ENCODE measurements around the gene CRABP1. TPM values are rescaled to one million over a fixed set of nuclear protein-coding genes. Genes with fewer than 3 reads are reported as not detected.

CRABP1 gene
- total RNA-seq, 1 donor from 2014 or later: not detected

GRCh38 chr15:78359041-78359808 is 19.1 kb downstream of the CRABP1 start:
- Mint-ChIP-seq H3K27me3 (ENCODE audit: insufficient read depth) (peaks cover 2% of the 10 kb centered on the region), H3K4me1 (ENCODE audit: low read depth) (no peaks in the 10 kb centered on the region), H3K9me3 (no peaks in the 10 kb centered on the region), H3K36me3 (ENCODE audit: low read depth) (no peaks in the 10 kb centered on the region), H3K4me3 (no peak overlapping the region), H3K27ac (no peak overlapping the region)
- intact Hi-C loops (cut with micrococcal nuclease): no loop called here
- no peak for DNase-seq (ENCODE audit: low spot score)

GRCh38 chr15:78360367-78360801 is 20.2 kb downstream of the CRABP1 start:
- no peak overlapping the region for H3K27ac Mint-ChIP-seq
- intact Hi-C loops (cut with micrococcal nuclease): no loop called here
- H3K9me3 Mint-ChIP-seq: no peaks in the 10 kb centered on the region
- no peaks in the 10 kb centered on the region for H3K27me3 Mint-ChIP-seq (ENCODE audit: insufficient read depth)
- H3K36me3 Mint-ChIP-seq (ENCODE audit: low read depth): no peaks in the 10 kb centered on the region
- no peak for DNase-seq (ENCODE audit: low spot score)
- H3K4me3 Mint-ChIP-seq: no peak overlapping the region
- H3K4me1 Mint-ChIP-seq (ENCODE audit: low read depth): no peaks in the 10 kb centered on the region

- intact Hi-C loops (cut with micrococcal nuclease): no loop called here
- no peaks in the 10 kb centered on the region for H3K4me1 Mint-ChIP-seq (ENCODE audit: low read depth)
Observed at GRCh38 chr15:78360958-78361718, 21.0 kb downstream of the CRABP1 start.

GRCh38 chr15:78361771-78362506 is 21.8 kb downstream of the CRABP1 start:
- Mint-ChIP-seq H3K4me3 (no peak overlapping the region), H3K9me3 (no peaks in the 10 kb centered on the region), H3K27me3 (ENCODE audit: insufficient read depth) (no peaks in the 10 kb centered on the region), H3K4me1 (ENCODE audit: low read depth) (no peaks in the 10 kb centered on the region), H3K27ac (no peak overlapping the region), H3K36me3 (ENCODE audit: low read depth) (no peaks in the 10 kb centered on the region)
- DNase-seq (ENCODE audit: low spot score): no peak
- intact Hi-C loops (cut with micrococcal nuclease): no loop called here

More at GRCh38 chr15:78360958-78361718, 21.0 kb downstream of the CRABP1 start:
- Mint-ChIP-seq H3K9me3 (no peaks in the 10 kb centered on the region), H3K27ac (no peak overlapping the region), H3K36me3 (ENCODE audit: low read depth) (no peaks in the 10 kb centered on the region), H3K27me3 (ENCODE audit: insufficient read depth) (no peaks in the 10 kb centered on the region), H3K4me3 (no peak overlapping the region)
- DNase-seq (ENCODE audit: low spot score): no peak

- no peak overlapping the region for H3K4me3 Mint-ChIP-seq
- no peaks in the 10 kb centered on the region for H3K4me1 Mint-ChIP-seq (ENCODE audit: low read depth)
Observed at GRCh38 chr15:78362716-78363380, 22.7 kb downstream of the CRABP1 start.

GRCh38 chr15:78363381-78363734 is 23.2 kb downstream of the CRABP1 start:
- H3K4me1 Mint-ChIP-seq (ENCODE audit: low read depth): no peaks in the 10 kb centered on the region
- no peak overlapping the region for H3K4me3 Mint-ChIP-seq
- no peak for DNase-seq (ENCODE audit: low spot score)
- peaks cover 3% of the 10 kb centered on the region for H3K27me3 Mint-ChIP-seq (ENCODE audit: insufficient read depth)
- no peaks in the 10 kb centered on the region for H3K9me3 Mint-ChIP-seq
- no peaks in the 10 kb centered on the region for H3K36me3 Mint-ChIP-seq (ENCODE audit: low read depth)
- intact Hi-C loops (cut with micrococcal nuclease): no loop called here
- no peak overlapping the region for H3K27ac Mint-ChIP-seq

More at GRCh38 chr15:78362716-78363380, 22.7 kb downstream of the CRABP1 start:
- no peak for DNase-seq (ENCODE audit: low spot score)
- Mint-ChIP-seq H3K27me3 (ENCODE audit: insufficient read depth) (peaks cover 2% of the 10 kb centered on the region), H3K9me3 (no peaks in the 10 kb centered on the region), H3K36me3 (ENCODE audit: low read depth) (no peaks in the 10 kb centered on the region), H3K27ac (no peak overlapping the region)
- intact Hi-C loops (cut with micrococcal nuclease): no loop called here

- intact Hi-C loops (cut with micrococcal nuclease): no loop called here
- Mint-ChIP-seq H3K36me3 (ENCODE audit: low read depth) (no peaks in the 10 kb centered on the region), H3K27ac (no peak overlapping the region), H3K4me1 (ENCODE audit: low read depth) (no peaks in the 10 kb centered on the region), H3K4me3 (no peak overlapping the region), H3K27me3 (ENCODE audit: insufficient read depth) (peaks cover 8% of the 10 kb centered on the region), H3K9me3 (no peaks in the 10 kb centered on the region)
- DNase-seq (ENCODE audit: low spot score): no peak
Observed at GRCh38 chr15:78364233-78364632, 24.1 kb downstream of the CRABP1 start.

- Mint-ChIP-seq H3K4me1 (ENCODE audit: low read depth) (no peaks in the 10 kb centered on the region), H3K4me3 (no peak overlapping the region), H3K9me3 (no peaks in the 10 kb centered on the region), H3K27me3 (ENCODE audit: insufficient read depth) (peaks cover 13% of the 10 kb centered on the region), H3K36me3 (ENCODE audit: low read depth) (no peaks in the 10 kb centered on the region), H3K27ac (no peak overlapping the region)
- no peak for DNase-seq (ENCODE audit: low spot score)
- intact Hi-C loops (cut with micrococcal nuclease): no loop called here
Observed at GRCh38 chr15:78365917-78366316, 25.8 kb downstream of the CRABP1 start.

- no peak for DNase-seq (ENCODE audit: low spot score)
- Mint-ChIP-seq H3K27ac (no peak overlapping the region), H3K27me3 (ENCODE audit: insufficient read depth) (peaks cover 13% of the 10 kb centered on the region), H3K36me3 (ENCODE audit: low read depth) (no peaks in the 10 kb centered on the region), H3K9me3 (no peaks in the 10 kb centered on the region), H3K4me3 (no peak overlapping the region), H3K4me1 (ENCODE audit: low read depth) (no peaks in the 10 kb centered on the region)
- intact Hi-C loops (cut with micrococcal nuclease): no loop called here
Observed at GRCh38 chr15:78366342-78366741, 26.2 kb downstream of the CRABP1 start.

- no peak overlapping the region for H3K27ac Mint-ChIP-seq
- H3K4me1 Mint-ChIP-seq (ENCODE audit: low read depth): no peaks in the 10 kb centered on the region
- intact Hi-C loops (cut with micrococcal nuclease): no loop called here
- no peak for DNase-seq (ENCODE audit: low spot score)
- no peaks in the 10 kb centered on the region for H3K9me3 Mint-ChIP-seq
- no peaks in the 10 kb centered on the region for H3K36me3 Mint-ChIP-seq (ENCODE audit: low read depth)
- H3K4me3 Mint-ChIP-seq: no peak overlapping the region
- H3K27me3 Mint-ChIP-seq (ENCODE audit: insufficient read depth): peaks cover 13% of the 10 kb centered on the region
Observed at GRCh38 chr15:78368651-78369050, 28.5 kb downstream of the CRABP1 start.

- Mint-ChIP-seq H3K36me3 (ENCODE audit: low read depth) (no peaks in the 10 kb centered on the region), H3K9me3 (no peaks in the 10 kb centered on the region), H3K27ac (no peak overlapping the region), H3K27me3 (ENCODE audit: insufficient read depth) (peaks cover 15% of the 10 kb centered on the region), H3K4me3 (no peak overlapping the region), H3K4me1 (ENCODE audit: low read depth) (no peaks in the 10 kb centered on the region)
- intact Hi-C loops (cut with micrococcal nuclease): no loop called here
- DNase-seq (ENCODE audit: low spot score): no peak
Observed at GRCh38 chr15:78369161-78369560, 29.0 kb downstream of the CRABP1 start.

- Mint-ChIP-seq H3K4me1 (ENCODE audit: low read depth) (peaks cover 7% of the 10 kb centered on the region), H3K36me3 (ENCODE audit: low read depth) (no peaks in the 10 kb centered on the region), H3K27ac (no peak overlapping the region), H3K4me3 (no peak overlapping the region), H3K27me3 (ENCODE audit: insufficient read depth) (peaks cover 15% of the 10 kb centered on the region), H3K9me3 (no peaks in the 10 kb centered on the region)
- DNase-seq (ENCODE audit: low spot score): no peak
- intact Hi-C loops (cut with micrococcal nuclease): no loop called here
Observed at GRCh38 chr15:78370013-78370412, 29.9 kb downstream of the CRABP1 start.
